SK-N-SH treated with all-trans-retinoic acid at 6 μM for 48 hours (cell line): ENCODE measurements around the gene TMEM116.

ENCODE experiments used
- ATAC-seq: fragments of 200-7000 bp; cut with Tn5 transposase; 3 replicates; pipeline ENCODE4 v1.9.1; 2020; ENCODE audit warnings: mild to moderate bottlenecking, moderate library complexity
- ARNTL ChIP-seq: fragments of 450-650 bp; formaldehyde crosslinking; IDR thresholded peaks from 2 replicates; pipeline ENCODE4 v1.5.0; 2020; ENCODE audit warnings: low read depth, mild to moderate bottlenecking, moderate library complexity, borderline replicate concordance
- CSDC2 ChIP-seq: fragments of 250-450 bp; sonication (Bioruptor Pico); IDR thresholded peaks from 2 replicates; pipeline ENCODE4 v1.5.0; 2020; ENCODE audit warnings: mild to moderate bottlenecking, moderate library complexity
- ESRRG ChIP-seq: fragments of 250-450 bp; sonication (Bioruptor Pico); IDR thresholded peaks from 2 replicates; pipeline ENCODE4 v1.6.1; 2021; ENCODE audit warnings: mild to moderate bottlenecking
- GLIS3 ChIP-seq: fragments of 250-450 bp; sonication (Bioruptor Pico); IDR thresholded peaks from 2 replicates; pipeline ENCODE4 v1.5.0; 2020; ENCODE audit warnings: mild to moderate bottlenecking, moderate library complexity
- ISL1 ChIP-seq: fragments of 250-450 bp; sonication (Bioruptor Pico); IDR thresholded peaks from 2 replicates; pipeline ENCODE4 v2.1.2; 2022; ENCODE audit warnings: mild to moderate bottlenecking, moderate library complexity
- OSR1 ChIP-seq: fragments of 250-450 bp; sonication (Bioruptor Pico); IDR thresholded peaks from 2 replicates; pipeline ENCODE4 v1.8.0; 2022; ENCODE audit warnings: moderate library complexity, mild to moderate bottlenecking, inconsistent platforms
- RARB ChIP-seq: fragments of 250-450 bp; sonication (Bioruptor Pico); IDR thresholded peaks from 2 replicates; pipeline ENCODE4 v1.8.0; 2021; ENCODE audit warnings: mild to moderate bottlenecking, moderate library complexity
- SNAI2 ChIP-seq: fragments of 250-450 bp; sonication (Bioruptor Pico); IDR thresholded peaks from 2 replicates; pipeline ENCODE4 v1.5.0; 2020; ENCODE audit warnings: mild to moderate bottlenecking, moderate library complexity
- TCF4 ChIP-seq: fragments of 250-450 bp; sonication (Bioruptor Pico); IDR thresholded peaks from 2 replicates; pipeline ENCODE4 v1.8.0; 2021; ENCODE audit warnings: mild to moderate bottlenecking, moderate library complexity, borderline replicate concordance
- TOX ChIP-seq: fragments of 250-450 bp; sonication (Bioruptor Pico); IDR thresholded peaks from 2 replicates; pipeline ENCODE4 v1.8.0; 2021; ENCODE audit warnings: mild to moderate bottlenecking, moderate library complexity, borderline replicate concordance
- ZC3H10 ChIP-seq: fragments of 250-450 bp; sonication (Bioruptor Pico); IDR thresholded peaks from 2 replicates; pipeline ENCODE4 v1.5.1; 2021; ENCODE audit warnings: mild to moderate bottlenecking, moderate library complexity
- ZFP3 ChIP-seq: fragments of 250-450 bp; sonication (Bioruptor Pico); IDR thresholded peaks from 2 replicates; pipeline ENCODE4 v1.5.0; 2020; ENCODE audit warnings: mild to moderate bottlenecking, moderate library complexity
- ZFP30 ChIP-seq: fragments of 450-650 bp; formaldehyde crosslinking; IDR thresholded peaks from 2 replicates; pipeline ENCODE4 v1.5.0; 2022; ENCODE audit warnings: mild to moderate bottlenecking, moderate library complexity
- ZNF565 ChIP-seq: fragments of 450-650 bp; formaldehyde crosslinking; conservative IDR thresholded peaks from 2 replicates; pipeline ENCODE4 v1.5.0; 2020; ENCODE audit warnings: low read depth, mild to moderate bottlenecking, moderate library complexity
- ZNF70 ChIP-seq: fragments of 450-650 bp; formaldehyde crosslinking; IDR thresholded peaks from 2 replicates; pipeline ENCODE4 v1.5.0; 2020; ENCODE audit warnings: mild to moderate bottlenecking, moderate library complexity
- ZNF8 ChIP-seq: fragments of 450-650 bp; formaldehyde crosslinking; IDR thresholded peaks from 2 replicates; pipeline ENCODE4 v1.5.0; 2020; ENCODE audit warnings: mild to moderate bottlenecking, moderate library complexity
- TF ChIP-seq, protein P1 (sequence below): fragments of 250-450 bp; sonication (Bioruptor Pico); IDR thresholded peaks from 2 replicates; pipeline ENCODE4 v1.8.0; 2020; ENCODE audit warnings: mild to moderate bottlenecking, moderate library complexity, borderline replicate concordance
- TF ChIP-seq, protein P2 (sequence below): fragments of 250-450 bp; sonication (Bioruptor Pico); IDR thresholded peaks from 2 replicates; pipeline ENCODE4 v1.8.0; 2021; ENCODE audit warnings: low read depth, mild to moderate bottlenecking, moderate library complexity, borderline replicate concordance
- TF ChIP-seq, protein P3 (sequence below): fragments of 250-450 bp; sonication (Bioruptor Pico); IDR thresholded peaks from 2 replicates; pipeline ENCODE4 v1.5.0; 2020; ENCODE audit warnings: mild to moderate bottlenecking, moderate library complexity
- TF ChIP-seq, protein P4 (sequence below): fragments of 250-450 bp; sonication (Bioruptor Pico); IDR thresholded peaks from 2 replicates; pipeline ENCODE4 v1.5.1; 2020; ENCODE audit warnings: low read depth, mild to moderate bottlenecking, moderate library complexity
- TF ChIP-seq, protein P5 (sequence below): fragments of 250-450 bp; sonication (Bioruptor Pico); IDR thresholded peaks from 2 replicates; pipeline ENCODE4 v1.5.1; 2021; ENCODE audit warnings: mild to moderate bottlenecking, moderate library complexity

The TMEM116 gene

DNA sequence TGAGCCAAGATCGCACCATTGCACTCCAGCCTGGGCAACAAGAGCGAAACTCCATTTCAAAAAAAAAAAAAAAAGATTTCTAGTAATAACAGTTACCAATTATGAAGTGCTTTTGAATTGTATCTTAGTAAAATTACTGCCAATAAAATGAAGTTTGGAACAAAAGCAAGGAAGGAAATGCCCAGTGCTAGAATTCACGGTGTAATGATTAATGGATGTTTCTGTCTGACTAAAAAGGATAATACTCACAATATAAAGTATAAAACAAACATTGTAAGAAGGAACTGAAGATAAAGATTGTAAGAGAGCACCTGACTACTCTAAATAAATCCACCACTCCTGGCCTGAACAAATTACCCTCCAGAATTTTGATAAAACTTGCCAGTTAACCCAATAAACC lies 4.0 kb downstream of the TMEM116 start:
- no peak for TF ChIP-seq CSDC2 (CRISPR knock-in tag)
- no peak for TF ChIP-seq ZNF565 (CRISPR knock-in tag)
- TF ChIP-seq, protein P1, sequence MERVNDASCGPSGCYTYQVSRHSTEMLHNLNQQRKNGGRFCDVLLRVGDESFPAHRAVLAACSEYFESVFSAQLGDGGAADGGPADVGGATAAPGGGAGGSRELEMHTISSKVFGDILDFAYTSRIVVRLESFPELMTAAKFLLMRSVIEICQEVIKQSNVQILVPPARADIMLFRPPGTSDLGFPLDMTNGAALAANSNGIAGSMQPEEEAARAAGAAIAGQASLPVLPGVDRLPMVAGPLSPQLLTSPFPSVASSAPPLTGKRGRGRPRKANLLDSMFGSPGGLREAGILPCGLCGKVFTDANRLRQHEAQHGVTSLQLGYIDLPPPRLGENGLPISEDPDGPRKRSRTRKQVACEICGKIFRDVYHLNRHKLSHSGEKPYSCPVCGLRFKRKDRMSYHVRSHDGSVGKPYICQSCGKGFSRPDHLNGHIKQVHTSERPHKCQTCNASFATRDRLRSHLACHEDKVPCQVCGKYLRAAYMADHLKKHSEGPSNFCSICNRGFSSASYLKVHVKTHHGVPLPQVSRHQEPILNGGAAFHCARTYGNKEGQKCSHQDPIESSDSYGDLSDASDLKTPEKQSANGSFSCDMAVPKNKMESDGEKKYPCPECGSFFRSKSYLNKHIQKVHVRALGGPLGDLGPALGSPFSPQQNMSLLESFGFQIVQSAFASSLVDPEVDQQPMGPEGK (CRISPR knock-in tag): no peak
- TF ChIP-seq ARNTL (CRISPR knock-in tag): no peak
- TF ChIP-seq ISL1: no peak
- no peak for TF ChIP-seq OSR1 (CRISPR knock-in tag)
- no peak for TF ChIP-seq ZFP30 (CRISPR knock-in tag)
- TF ChIP-seq ESRRG (CRISPR knock-in tag): no peak
- TF ChIP-seq, protein P2, sequence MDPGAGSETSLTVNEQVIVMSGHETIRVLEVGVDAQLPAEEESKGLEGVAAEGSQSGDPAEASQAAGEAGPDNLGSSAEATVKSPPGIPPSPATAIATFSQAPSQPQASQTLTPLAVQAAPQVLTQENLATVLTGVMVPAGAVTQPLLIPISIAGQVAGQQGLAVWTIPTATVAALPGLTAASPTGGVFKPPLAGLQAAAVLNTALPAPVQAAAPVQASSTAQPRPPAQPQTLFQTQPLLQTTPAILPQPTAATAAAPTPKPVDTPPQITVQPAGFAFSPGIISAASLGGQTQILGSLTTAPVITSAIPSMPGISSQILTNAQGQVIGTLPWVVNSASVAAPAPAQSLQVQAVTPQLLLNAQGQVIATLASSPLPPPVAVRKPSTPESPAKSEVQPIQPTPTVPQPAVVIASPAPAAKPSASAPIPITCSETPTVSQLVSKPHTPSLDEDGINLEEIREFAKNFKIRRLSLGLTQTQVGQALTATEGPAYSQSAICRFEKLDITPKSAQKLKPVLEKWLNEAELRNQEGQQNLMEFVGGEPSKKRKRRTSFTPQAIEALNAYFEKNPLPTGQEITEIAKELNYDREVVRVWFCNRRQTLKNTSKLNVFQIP (CRISPR knock-in tag): no peak
- TF ChIP-seq TCF4 (CRISPR knock-in tag): no peak
- TF ChIP-seq, protein P3, sequence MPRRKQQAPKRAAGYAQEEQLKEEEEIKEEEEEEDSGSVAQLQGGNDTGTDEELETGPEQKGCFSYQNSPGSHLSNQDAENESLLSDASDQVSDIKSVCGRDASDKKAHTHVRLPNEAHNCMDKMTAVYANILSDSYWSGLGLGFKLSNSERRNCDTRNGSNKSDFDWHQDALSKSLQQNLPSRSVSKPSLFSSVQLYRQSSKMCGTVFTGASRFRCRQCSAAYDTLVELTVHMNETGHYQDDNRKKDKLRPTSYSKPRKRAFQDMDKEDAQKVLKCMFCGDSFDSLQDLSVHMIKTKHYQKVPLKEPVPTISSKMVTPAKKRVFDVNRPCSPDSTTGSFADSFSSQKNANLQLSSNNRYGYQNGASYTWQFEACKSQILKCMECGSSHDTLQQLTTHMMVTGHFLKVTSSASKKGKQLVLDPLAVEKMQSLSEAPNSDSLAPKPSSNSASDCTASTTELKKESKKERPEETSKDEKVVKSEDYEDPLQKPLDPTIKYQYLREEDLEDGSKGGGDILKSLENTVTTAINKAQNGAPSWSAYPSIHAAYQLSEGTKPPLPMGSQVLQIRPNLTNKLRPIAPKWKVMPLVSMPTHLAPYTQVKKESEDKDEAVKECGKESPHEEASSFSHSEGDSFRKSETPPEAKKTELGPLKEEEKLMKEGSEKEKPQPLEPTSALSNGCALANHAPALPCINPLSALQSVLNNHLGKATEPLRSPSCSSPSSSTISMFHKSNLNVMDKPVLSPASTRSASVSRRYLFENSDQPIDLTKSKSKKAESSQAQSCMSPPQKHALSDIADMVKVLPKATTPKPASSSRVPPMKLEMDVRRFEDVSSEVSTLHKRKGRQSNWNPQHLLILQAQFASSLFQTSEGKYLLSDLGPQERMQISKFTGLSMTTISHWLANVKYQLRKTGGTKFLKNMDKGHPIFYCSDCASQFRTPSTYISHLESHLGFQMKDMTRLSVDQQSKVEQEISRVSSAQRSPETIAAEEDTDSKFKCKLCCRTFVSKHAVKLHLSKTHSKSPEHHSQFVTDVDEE (CRISPR knock-in tag): no peak
- ATAC-seq: no peak

DNA sequence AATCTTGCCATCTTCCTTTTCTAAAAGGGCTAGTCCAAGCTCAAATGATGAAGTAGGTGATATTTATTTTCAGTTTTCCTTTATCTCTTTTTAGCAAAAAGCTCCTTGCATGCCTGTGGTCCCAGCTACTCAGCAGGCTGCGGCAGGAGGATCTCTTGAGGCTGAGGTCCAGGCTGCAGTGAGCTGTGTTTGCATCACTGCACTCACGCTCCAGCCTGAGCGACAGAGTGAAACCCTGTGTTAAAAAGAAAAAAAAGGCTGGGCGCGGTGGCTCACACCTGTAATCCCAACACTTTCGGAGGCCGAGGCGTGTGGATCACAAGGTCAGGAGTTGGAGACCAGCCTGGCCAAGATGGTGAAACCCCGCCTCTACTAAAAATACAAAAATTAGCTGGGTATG lies 5.0 kb downstream of the TMEM116 start:
- no peak for ATAC-seq
- TF ChIP-seq ZNF8 (CRISPR knock-in tag) (no peak), ZNF70 (no peak), RARB (no peak), CSDC2 (CRISPR knock-in tag) (no peak), ZFP3 (CRISPR knock-in tag) (no peak), GLIS3 (CRISPR knock-in tag) (no peak), ISL1 (no peak), ZFP30 (CRISPR knock-in tag) (no peak), ESRRG (CRISPR knock-in tag) (no peak), OSR1 (CRISPR knock-in tag) (no peak), ARNTL (CRISPR knock-in tag) (no peak), TOX (CRISPR knock-in tag) (no peak), ZC3H10 (no peak), SNAI2 (CRISPR knock-in tag) (no peak), ZNF565 (CRISPR knock-in tag) (no peak)
- TF ChIP-seq, protein P4, sequence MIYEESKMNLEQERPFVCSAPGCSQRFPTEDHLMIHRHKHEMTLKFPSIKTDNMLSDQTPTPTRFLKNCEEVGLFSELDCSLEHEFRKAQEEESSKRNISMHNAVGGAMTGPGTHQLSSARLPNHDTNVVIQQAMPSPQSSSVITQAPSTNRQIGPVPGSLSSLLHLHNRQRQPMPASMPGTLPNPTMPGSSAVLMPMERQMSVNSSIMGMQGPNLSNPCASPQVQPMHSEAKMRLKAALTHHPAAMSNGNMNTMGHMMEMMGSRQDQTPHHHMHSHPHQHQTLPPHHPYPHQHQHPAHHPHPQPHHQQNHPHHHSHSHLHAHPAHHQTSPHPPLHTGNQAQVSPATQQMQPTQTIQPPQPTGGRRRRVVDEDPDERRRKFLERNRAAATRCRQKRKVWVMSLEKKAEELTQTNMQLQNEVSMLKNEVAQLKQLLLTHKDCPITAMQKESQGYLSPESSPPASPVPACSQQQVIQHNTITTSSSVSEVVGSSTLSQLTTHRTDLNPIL (CRISPR knock-in tag): no peak
- TF ChIP-seq, protein P2 (CRISPR knock-in tag): no peak
- TF ChIP-seq, protein P5, sequence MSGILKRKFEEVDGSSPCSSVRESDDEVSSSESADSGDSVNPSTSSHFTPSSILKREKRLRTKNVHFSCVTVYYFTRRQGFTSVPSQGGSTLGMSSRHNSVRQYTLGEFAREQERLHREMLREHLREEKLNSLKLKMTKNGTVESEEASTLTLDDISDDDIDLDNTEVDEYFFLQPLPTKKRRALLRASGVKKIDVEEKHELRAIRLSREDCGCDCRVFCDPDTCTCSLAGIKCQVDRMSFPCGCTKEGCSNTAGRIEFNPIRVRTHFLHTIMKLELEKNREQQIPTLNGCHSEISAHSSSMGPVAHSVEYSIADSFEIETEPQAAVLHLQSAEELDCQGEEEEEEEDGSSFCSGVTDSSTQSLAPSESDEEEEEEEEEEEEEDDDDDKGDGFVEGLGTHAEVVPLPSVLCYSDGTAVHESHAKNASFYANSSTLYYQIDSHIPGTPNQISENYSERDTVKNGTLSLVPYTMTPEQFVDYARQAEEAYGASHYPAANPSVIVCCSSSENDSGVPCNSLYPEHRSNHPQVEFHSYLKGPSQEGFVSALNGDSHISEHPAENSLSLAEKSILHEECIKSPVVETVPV: no peak
- TF ChIP-seq, protein P3 (CRISPR knock-in tag): no peak
- TF ChIP-seq, protein P1 (CRISPR knock-in tag): no peak
